GM21529 (cell line): Measurements from ENCODE around the gene GRK5.

Experiments used
- ATAC-seq: cut with Tn5 transposase; IDR thresholded peaks from one replicate; pipeline ENCODE4 v1.9.1; 2021; ENCODE audit not compliant: unreplicated experiment

GRK5 gene

GRCh38 chr10:119415536-119416503 lies 208.4 kb downstream of the GRK5 start:
- no peak for ATAC-seq

GRCh38 chr10:119416855-119417254 lies 209.5 kb downstream of the GRK5 start:
- peak; percentile 66 for ATAC-seq

DNA sequence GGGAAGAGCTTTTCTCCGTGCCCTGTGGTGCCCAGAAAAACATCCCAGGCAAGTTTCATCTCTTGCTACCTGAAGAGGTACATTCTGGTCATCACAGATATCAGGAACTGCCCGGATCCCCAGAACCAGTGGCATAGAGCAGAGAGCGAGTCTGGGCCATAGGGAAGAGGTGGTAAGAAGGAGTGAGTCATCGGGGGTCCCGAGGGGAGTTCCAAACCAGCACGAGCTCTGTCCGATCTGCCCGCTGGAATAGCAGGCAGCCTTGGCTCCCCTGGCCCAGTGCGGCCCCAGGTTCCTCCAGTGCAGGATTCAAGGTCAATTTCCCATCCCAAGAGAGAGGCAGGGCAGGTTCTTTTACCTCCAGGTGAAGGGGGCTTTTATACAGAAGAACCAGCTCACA lies 210.5 kb downstream of the GRK5 start:
- no peak for ATAC-seq

DNA sequence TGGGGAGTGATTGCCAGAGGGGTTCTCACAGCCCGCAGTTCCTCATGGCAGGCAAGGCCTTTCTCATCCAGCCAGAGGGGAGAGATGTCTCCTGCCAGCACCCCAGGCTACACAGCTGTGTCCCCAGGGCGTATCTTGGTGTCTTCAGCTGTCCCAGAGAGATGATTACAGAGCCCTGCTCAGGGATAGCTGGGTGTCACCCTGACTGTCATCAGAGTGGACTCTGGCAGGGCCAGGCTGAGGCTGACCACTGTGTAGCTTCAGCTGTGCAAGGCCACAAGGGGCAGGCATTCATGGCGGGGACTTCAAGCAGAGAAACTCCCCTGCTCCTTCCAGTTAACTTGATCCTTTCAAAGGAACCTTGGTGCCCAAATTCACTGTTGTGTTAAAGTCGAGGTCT lies 211.0 kb downstream of the GRK5 start:
- no peak for ATAC-seq

DNA sequence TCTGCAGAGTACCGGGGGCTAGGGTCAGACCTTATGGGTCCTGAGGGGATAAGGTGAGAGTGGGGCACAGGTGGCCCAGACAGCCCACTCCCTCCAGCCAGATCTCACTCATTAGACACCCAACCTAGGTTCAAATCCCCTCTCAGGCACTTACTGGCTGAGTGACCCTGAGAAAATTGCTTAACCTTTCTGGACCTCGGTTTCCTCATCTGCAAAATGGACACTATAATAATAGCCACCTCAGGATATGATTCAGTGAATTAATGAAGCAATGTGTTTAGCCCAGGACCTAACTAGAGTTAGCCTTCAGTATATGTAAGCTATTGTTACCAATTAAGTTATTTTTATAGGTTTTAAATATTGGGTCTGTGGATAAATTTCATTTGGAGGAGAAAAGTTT lies 212.6 kb downstream of the GRK5 start:
- no peak for ATAC-seq

DNA sequence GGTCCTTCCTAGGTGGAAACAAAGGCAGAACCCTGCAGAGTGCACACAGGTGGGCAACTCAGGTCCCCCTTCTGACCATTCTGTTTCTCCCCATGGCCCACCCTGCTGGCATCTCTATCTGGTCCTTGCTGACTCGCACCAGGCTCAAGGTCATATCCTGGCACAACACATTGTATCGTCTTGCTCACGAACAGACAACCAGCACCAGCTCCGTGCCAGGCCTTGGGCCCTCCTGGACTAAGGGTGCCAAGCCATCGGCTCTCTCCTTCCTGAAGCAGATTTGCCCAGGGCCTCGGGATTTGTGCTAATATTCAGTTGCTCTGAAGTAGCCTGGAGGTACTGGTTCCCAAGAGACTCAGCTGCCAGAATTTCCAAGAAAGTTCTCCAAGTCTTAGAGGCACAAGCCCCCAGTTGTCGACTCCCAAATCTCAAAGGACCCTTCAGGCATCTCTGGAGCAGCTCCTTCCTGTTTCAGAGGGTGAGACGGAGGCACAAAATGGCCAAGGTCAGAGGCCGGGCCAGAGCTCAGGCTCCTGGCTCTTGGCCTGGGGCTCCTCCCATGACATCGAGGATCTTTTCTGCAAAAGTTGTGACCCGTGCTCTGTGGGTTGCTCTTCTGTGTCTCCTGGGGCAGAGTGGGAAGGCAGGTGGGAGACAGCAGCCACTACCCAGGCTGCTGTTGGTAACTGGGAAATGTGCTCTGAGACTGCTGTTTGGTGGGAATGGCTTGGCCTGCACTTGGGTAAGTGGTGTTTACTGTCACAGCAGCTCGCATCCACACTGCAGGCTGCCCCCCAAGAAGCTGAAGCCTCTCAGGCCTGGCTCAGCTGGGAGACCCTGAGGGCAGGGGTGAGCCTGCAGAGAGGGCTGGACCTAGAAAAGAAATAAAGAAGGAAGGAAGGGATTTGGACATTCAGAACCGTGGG lies 213.8 kb downstream of the GRK5 start:
- no peak for ATAC-seq

DNA sequence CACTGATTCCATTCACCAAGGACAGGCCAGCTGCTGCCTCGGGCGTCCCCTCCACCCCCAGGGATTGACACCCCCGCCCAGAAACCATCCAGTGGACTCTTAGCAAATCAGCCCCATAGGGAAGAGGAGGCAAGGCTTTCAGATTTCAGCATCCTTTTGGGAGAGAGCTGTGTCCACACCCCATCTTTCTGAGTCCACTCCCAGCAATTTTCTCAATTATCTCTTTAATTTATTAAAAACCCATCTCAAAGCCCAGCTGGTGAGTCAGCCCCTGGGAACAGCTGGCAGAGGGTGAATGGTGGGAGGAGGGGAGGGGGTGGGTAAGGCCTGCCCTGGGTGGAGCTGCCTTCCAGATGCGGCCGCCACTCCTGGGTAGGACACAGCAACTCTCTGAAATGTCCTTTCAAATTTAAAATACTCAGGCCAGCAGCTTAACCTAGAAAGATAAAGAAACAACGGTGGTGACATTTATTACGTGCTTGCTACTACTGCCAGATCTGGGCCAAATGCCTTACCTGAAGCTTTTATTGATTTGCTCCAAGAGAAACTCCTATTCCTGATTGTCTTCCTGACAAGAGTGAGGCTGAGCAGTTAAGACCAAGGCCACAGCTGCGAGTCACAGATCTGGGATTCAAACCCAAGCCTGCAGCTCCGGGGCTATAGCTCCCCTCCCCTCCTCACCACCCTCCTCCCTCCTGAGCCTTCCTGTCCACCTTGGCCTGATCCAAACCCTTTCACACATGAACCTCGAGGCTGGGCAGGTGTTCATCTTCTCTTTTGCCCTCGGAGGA lies 214.7 kb downstream of the GRK5 start:
- no peak for ATAC-seq

DNA sequence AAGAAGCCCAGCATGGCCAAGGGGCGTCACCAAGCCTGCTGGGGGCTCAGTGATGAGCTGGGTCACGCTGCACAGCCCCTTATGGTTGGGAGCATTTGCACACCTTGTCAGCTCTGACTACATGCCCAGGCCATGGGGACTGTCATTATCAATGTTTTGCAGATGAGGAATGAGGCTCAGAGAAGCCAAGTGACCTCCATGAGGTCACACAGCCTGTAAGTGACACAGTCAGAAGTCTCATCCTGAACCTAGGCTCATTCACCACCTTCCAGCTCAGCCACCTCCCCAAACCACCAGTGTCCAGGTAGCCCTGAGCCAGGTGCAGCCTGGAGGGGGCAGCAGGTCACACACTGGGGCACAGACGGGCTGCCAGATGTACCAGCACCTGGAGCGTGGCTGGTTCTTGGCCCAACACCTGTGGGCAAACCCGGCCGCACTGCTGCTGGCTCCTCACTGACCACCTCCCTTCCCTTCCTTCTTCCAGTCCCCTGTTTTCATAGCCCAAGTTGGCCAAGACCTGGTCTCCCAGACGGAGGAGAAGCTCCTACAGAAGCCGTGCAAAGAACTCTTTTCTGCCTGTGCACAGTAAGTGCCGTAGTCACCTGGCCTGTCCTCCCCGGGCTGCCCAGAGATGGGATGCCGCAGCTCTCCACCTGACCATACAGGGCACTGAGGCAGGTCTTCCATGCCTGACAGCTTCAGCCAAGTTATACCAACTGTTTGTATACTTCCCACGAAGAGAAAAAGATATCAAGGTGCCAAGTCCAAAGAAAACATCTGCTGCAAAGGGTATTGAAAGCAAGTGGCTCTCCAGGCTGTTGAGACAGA lies 215.5 kb downstream of the GRK5 start:
- no peak for ATAC-seq

GRCh38 chr10:119423510-119424257 lies 216.3 kb downstream of the GRK5 start:
- no peak for ATAC-seq

- no peak for ATAC-seq
Measured at GRCh38 chr10:119424258-119424975, 217.0 kb downstream of the GRK5 start.

DNA sequence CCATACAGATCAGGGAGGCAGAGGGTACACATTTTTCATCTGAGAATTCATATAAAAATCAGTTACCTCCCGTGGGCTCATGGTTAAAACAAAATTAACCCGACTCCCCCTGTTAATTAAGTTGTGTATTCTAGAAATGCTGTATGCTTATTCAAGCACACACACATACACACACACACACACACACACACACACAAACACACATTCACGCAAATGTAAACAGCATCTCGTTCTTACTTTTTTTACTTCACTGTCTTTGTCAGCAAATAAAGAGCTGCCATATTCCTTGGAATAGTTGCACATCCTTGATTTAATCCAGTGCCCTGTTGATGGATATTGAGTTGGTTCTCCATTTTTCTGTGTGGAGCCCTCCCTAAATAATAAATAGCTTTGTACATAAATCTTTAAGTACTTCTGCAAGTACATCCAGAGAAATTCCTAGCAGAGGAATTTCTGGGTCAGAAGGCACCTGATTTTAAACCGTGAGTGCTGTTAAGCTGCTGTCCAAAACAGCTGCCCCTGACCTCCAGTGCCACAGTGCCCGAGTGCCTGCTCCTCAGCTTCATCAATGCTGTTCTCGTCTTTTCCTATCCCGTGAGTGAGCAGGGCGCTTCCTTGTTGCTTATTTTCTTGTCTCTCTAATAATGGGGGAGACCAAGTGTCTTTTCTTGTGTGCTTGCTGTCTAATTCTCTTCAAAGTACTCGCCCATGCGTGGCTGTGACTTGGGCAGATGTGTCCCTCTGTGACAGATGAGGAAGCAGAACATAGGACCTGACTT lies 217.9 kb downstream of the GRK5 start:
- no peak for ATAC-seq

DNA sequence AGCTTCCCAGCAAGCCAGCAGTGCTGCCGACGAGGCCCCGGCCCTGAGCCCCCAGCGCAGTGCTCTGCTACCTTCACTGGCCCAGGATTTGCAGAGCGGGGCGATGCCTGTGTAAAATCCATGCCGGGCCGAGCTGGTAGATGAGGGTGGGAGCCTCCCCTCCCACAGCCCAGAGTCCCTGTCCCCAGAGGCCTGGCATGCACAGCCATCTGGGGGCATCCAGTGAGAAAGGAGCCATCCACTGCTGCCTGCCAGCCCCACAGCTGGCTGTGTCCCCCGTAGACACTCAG lies 218.5 kb downstream of the GRK5 start:
- ATAC-seq, result no peak

DNA sequence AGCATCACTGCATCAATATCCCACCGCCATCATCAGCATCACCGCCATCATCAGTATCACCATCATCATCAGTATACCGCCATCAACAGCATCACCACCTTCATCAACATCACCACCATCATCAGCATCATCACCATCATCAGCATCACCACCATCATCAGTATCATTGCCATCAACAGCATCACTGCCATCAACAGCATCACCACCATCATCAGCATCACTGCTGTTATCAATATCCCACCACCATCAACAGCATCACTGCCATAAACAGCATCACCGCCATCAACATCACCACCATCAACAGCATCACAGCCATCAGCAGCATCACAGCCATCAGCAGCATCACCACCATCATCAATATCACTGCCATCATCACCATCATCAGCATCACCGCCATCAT lies 219.3 kb downstream of the GRK5 start:
- ATAC-seq, result no peak

- no peak for ATAC-seq
Measured at GRCh38 chr10:119427263-119427864, 220.0 kb downstream of the GRK5 start.

- ATAC-seq, result no peak
Measured at GRCh38 chr10:119428789-119429188, 221.4 kb downstream of the GRK5 start.

GRCh38 chr10:119429771-119430170 lies 222.4 kb downstream of the GRK5 start:
- ATAC-seq, result no peak

DNA sequence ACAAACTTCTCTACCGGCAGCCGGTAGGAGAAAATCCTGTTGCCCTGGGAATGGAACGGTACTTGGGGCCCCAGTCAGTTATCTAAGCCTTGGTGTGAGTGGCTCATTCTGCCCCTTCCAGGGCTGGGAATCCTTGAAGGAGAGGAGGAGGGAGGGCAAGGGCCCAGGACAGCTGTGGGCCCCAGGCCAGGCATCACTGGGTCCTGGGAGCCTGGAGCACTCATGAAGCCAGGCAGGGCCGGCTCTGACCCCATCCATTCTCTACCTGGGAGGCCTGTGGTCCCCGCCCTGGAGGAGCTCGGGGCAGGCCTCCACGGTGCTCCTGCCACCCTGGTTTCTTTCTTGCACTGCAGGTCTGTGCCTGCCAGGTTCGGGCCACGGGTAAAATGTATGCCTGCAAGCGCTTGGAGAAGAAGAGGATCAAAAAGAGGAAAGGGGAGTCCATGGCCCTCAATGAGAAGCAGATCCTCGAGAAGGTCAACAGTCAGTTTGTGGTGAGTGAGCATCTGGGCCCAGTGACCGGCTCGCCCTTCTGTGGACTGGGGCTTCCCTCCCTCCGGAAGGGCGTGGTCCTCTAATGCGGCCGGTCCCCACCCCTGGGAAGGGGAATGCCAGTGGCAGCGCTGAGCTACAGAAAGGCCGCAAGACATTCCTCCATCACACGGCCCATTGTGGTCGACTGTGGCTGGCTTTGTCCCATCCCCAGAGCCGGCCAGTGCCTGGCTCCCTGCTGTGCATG lies 223.8 kb downstream of the GRK5 start:
- no peak for ATAC-seq
